Inferior parietal cortex (tissue), 1 donor: ENCODE data around the gene ZNF579.
"Not testable (repeated sequence)": the region's sequence is repeated elsewhere in the genome, so short reads cannot be mapped to it uniquely, and the experiment has no call there.

ENCODE experiments used
- DNase-seq: peaks from one replicate; pipeline ENCODE4 v3.0.0-alpha.2; 2016; ENCODE audit errors: extremely low spot score

The ZNF579 gene

DNA sequence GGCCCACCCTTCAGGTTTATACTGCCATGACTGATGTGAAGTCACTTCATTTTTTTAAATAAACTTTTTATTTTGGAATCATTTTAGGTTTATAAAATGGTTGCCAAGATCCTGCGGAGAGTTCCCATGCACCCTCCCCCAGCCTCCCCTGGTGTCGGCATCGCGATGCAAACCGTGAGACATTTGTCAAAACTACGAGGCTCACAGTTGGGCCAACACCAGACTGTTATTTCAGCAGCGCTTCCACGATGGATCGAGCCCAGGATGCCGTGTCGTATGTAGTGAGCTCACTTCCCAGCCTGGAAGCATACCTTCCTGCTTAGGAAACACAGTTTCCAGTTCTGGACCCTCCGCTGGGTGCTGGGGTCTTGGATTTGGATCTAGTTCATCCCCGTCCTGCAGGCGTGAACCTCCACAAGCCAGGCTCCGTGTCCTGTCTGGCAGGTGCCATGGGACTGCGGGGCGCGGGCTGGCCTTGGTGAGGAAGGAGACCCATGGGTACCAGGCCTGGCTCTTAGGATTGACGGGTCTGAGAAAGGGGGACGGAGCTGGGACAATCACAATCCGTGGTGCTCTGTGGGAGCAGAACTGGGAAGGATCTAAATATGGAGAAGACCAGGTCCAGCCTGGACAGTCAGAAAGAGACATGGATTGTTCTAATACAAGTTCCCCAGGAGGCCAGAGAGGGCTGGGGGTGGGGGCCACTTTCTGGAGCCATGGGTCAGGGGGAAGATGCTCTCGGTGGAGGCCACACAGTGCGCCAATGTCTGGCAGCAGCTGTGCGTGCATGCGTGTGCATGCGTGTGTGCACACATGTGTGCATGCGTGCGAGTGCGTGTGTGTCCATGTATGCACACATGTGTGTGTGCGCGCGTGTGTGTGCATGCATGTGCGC is 41.3 kb downstream of the ZNF579 start:
- no peak for DNase-seq

DNA sequence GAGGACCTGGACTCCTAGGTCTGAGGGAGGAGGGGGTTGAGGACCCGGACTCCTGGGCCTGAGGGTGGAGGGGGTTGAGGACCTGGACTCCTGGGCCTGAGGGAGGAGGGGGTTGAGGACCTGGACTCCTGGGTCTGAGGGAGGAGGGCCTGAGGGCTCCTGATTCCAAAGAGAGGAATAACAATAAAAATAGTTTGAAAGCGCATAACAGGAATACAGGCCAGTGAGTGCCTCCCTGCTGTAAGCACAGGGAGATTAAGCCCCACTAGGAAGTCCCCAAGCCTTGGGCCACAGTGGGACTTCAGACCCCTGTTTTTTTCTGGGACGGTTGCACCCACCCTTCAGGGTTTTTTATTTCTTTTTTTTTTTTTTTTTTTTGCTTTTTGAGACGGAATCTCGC is 42.5 kb downstream of the ZNF579 start:
- DNase-seq = no peak

DNA sequence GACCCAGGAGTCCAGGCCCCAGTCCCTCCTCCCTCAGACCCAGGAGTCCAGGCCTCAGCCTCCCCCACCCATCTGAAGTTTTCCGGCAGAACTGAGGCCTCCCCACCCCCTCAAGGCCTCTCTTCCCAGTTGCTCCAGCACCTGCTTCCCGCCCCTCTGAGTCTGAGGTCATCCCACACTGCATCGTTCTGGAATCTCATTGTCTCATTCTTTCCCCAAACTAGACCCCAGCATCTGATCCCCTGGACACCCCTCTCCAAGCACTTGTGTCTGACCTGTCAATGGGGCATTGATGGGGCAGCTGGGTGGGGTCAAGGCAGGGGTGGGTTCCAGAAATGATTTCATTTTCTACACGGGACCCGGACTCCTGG is 42.9 kb downstream of the ZNF579 start:
- DNase-seq = no peak

DNA sequence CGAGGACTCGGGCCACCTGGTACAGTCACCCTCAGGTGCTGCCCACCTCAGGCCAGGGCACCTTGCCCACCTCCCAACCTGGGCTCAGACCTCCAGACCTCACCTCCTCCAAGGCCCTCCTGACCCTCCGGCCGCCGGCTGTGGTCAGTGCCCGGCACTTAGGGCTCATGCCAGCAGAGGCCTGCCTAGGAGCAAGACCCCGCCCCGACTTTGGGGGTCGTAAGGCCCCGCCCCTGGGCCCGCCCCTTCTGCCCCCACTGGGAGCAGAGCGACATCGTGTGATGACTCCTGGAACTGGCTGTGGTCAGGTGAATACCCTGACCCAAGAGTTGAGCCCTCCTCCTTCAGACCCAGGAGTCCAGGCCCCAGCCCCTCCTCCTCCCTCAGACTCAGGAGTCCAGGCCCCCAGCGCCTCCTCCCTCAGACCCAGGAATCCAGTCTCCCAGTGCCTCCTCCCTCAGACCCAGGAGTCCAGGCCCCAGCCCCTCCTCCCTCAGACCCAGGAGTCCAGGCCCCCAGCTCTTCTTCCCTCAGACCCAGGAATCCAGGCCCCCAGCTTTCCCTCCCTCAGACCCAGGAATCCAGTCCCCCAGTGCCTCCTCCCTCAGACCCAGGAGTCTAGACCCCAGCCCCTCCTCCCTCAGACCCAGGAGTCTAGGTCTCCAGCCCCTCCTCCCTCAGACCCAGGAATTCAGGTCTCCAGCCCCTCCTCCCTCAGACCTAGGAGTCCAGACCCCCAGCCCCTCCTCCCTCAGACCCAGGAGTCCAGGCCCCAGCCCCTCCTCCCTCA is 43.5 kb downstream of the ZNF579 start, which contains the start of gene SBK2:
Gene SBK2, minus strand, starts transcription at position 183 of the 790 bp plus-strand sequence. CDS start 839 bp downstream, outside the sequence.
- DNase-seq = no peak

DNA sequence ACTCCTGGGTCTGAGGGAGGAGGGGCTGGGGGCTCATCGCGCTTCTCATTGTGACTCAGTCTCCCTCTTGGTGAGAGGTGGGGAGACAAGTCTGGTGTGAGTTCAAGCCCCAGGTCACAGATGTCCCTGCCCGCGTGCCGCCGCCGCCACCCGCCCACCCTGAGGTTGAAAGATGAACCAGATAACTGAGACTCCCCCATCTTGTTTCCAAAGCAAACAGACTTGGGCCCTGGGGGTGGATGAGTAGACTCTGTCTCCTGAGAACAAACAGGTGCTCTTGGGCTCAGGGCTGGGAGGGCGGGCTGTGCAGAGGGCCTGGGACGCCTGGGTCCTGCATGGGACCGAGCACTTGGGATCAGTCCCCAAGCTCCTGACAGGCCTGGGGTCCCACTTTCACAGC is 44.3 kb downstream of the ZNF579 start:
- DNase-seq = no peak

DNA sequence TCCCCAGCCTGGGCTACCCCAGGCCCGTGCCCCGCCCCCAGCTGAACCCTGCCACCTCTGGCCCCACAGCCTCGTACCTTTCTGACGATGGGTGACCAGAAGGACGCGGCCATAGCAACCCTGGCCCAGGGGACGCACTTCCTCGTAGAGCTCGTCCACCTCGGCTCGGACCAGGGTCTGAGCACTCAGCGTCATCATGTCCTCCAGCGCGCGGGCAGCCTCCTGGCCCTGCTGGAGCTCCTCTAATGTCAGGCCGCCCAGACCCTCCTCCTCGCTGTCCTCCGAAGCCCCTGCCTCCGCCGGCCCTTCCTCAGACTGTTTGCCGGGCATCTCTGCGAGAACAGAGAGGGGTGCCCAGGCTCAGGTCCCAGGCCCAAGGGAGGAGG is 44.7 kb downstream of the ZNF579 start:
- no peak for DNase-seq

DNA sequence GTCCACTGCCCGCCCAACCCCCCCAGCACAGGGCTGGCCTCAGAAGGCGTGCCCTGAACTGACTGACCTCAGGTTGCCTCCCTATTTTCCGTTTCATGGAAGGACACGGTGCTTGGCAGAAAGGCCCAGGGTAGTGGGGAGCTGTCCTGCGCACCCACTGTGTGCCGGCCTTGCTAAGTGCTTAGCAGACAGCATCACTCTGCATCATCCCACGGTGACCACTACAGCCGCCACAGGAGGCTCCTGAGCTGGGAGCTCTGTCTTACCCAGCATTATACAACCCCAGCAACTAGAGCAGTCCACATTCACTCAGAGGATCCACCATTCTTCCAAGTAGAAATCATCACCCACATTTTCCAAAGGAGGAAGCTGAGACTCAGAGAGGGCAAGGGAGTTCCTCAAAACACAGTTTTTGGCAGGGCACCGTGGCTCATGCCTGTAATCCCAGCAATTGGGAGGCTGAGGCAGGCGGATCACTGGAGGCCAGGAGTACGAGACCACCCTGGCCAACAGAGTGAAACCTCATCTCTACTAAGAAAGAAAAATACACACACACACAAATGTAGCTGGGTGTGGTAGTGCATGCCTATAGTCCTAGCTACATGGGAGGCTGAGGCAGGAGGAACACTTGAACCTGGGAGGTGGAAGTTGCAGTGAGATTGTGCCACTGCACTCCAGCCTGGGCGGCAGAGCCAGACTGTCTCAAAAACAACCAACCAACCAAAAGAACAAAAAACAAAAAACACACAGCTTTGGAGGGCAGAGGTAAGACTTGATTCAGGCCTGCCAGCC is 45.3 kb downstream of the ZNF579 start:
- no peak for DNase-seq

DNA sequence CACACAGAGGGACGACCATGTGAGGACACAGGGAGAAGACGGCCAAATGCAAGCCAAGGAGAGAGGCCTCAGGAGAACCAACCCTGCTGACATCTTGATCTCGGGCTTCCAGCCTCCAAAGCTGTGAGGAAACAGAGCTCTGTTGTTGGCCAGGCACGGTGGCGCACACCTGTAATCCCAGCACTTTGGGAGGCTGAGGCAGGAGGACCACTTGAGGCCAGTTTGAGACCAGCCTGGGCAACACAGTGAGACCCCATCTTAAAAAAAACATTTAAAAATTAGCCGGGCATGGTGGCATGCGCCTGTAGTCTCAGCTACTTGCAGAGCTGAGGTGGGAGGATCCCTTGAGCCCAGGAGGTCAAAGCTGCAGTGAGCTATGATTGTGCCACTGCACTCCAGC is 46.4 kb downstream of the ZNF579 start:
- DNase-seq = not testable (repeated sequence)

DNA sequence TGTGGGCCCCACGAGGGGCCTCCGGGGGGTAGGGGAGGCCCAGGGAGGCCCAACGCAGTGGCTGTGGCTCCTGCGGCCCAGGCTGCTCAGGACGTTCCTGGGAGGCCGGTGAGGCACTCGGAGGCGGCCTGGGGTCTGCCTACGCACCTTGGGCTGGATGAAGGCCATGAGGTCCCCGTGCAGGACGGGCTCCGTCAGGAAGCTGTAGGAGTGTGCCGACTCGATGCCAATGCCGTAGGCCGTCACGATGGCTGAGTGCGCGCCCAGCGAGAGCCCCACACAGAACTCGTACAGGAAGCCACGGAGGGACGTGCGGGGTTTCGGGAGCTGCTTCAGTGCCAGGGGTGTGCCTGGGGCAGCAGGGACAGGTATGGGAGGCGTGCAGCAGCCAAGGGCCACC is 49.7 kb downstream of the ZNF579 start:
- DNase-seq = no peak

DNA sequence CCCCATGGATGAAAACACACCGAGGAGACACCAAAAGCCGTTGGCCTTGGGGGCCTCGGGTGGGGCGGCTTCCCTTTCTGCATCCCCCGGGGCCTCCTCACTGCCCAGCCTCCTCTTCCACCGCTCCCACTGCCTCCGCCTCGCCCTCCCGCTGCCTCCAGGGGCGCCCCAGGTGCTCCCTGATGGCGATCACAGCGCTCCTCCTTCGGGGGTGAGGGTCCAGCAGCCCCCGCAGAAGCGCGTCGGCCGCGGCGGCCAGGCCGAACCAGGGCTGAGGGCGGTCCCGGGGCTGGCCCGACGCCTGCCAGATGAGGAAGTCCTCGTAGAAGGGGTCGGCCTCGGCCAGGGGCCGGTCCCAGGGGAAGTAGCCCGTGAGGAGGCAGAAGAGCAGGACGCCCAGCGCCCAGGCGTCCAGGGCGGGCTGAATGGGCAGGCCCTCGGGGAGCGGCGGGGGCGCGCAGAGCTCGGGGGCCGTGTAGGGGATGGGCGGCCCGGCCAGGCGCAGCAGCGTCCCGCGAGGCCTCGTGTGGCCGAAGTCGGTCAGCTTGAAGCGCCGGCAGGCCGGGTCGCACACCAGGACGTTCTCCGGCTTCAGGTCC is 50.9 kb downstream of the ZNF579 start:
- no peak for DNase-seq

DNA sequence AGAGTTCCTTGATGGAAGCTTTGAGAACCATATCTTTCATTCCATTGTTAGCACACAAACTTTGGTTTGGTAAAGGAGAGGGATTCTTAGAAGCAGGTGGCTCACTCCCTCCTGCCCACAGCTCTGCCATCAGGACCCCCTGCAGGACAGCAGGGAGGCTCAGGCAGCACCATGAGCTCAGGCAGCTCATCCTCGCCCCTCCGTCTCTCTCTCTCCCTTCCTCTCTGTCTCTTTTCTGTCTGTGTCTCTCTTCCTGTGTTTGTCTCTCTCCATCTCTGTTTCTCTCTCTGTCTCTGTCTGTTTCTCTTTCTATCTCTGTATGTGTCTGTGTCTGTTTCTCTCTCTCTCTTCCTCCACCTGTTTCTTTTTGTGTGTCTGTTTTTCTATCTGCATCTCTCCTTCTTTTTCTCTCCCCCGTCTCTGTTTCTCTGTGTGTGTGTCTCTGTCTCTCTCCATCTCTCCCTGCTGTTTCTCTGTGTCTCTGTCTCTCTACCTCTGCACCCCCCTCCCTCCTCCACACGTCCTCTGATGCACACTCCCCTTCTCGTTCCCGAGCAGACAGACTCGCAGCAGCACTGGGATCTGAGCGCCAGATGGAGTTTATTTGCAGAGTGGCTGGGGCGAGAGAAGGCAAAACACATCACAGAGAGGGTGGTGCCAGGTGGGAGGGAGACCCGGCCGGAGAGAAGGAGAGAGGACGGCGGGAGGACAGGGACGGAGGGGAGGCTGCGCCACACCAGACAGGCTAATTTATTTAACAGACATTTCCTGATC is 52.4 kb downstream of the ZNF579 start:
- no peak for DNase-seq

DNA sequence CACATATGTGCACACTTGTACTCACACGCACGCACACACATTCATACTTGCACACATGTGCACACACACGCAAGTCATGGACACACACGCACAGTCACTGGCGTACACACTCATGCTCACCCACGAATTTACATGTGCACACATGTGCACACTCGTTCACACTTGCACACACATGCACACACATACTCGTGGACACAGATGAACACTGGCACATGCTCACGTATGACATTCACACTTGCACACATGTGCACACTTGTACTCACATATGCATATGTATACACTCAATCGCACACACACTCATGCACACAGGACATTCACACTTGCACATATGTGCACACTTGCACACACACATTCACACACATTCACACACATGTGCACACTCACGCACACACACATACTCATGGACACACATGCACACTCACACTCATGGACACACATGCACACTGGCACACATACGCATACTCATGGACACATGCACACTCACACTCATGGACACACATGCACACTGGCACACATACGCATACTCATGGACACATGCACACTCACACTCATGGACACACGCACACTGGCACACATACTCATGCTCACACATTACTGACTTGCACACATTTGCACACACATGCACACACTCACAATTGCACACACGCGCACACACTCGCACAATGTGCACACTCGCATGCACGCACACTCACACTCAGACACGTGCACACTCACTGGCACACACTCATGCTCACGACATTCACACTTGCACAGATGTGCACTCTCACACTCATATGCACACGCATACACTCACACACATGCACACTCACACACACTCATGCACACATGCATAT is 53.2 kb downstream of the ZNF579 start:
- no peak for DNase-seq
